Right hindlimb (tissue), 1 donor: ENCODE results near the gene PPM1M.
A peak's percentile ranks its signal among the peaks of the same experiment; 100 is the strongest.

Experiments
- DNase-seq: peaks from one replicate; pipeline ENCODE4 v3.0.0-alpha.2; 2018

The PPM1M gene

GRCh38 chr3:52245322-52246263 lies at the start of gene PPM1M:
Gene PPM1M (plus strand): TSS chr3:52245759. CDS start chr3:52245825, 66 bp downstream.
- peak; percentile 72 for DNase-seq

- no peak for DNase-seq
Observed at GRCh38 chr3:52195823-52196331, 49.7 kb upstream of the PPM1M start.

GRCh38 chr3:52196977-52197376 lies 48.6 kb upstream of the PPM1M start:
- DNase-seq, result no peak

GRCh38 chr3:52197499-52197841 lies 48.1 kb upstream of the PPM1M start:
- DNase-seq, result no peak

- DNase-seq, result peak; percentile 95
Observed at GRCh38 chr3:52197842-52198625, 47.5 kb upstream of the PPM1M start, which contains the start of gene ALAS1. Gene ALAS1 (plus strand): TSS chr3:52198160. CDS start chr3:52199242, 1,082 bp downstream.

GRCh38 chr3:52198643-52199608 lies 46.6 kb upstream of the PPM1M start:
- DNase-seq, result no peak

- no peak for DNase-seq
Observed at GRCh38 chr3:52200981-52201679, 44.4 kb upstream of the PPM1M start.

- no peak for DNase-seq
Observed at GRCh38 chr3:52202384-52203077, 43.0 kb upstream of the PPM1M start.

GRCh38 chr3:52203701-52204100 lies 41.9 kb upstream of the PPM1M start:
- DNase-seq, result no peak

- no peak for DNase-seq
Observed at GRCh38 chr3:52204337-52205073, 41.1 kb upstream of the PPM1M start.

GRCh38 chr3:52205727-52206372 lies 39.7 kb upstream of the PPM1M start:
- DNase-seq, result no peak

GRCh38 chr3:52208556-52208955 lies 37.0 kb upstream of the PPM1M start:
- DNase-seq, result no peak

GRCh38 chr3:52210037-52210436 lies 35.5 kb upstream of the PPM1M start:
- no peak for DNase-seq

- no peak for DNase-seq
Observed at GRCh38 chr3:52210550-52211046, 35.0 kb upstream of the PPM1M start.

GRCh38 chr3:52211268-52211891 lies 34.2 kb upstream of the PPM1M start:
- DNase-seq, result peak; percentile 11

- DNase-seq, result no peak
Observed at GRCh38 chr3:52213005-52213404, 32.6 kb upstream of the PPM1M start.

GRCh38 chr3:52213901-52214300 lies 31.7 kb upstream of the PPM1M start:
- DNase-seq, result no peak

GRCh38 chr3:52215351-52215750 lies 30.2 kb upstream of the PPM1M start:
- DNase-seq, result peak; percentile 11
